Choroid plexus epithelial cell (primary cell): ENCODE results near the gene MAGOHB.
"Not testable (repeated sequence)": the region's sequence is repeated elsewhere in the genome, so short reads cannot be mapped to it uniquely, and the experiment has no call there.

Source experiments
- DNase-seq: peaks from one replicate; pipeline ENCODE4 v3.0.0-alpha.2; 2010; ENCODE audit warnings: low read depth
- H3K4me3 ChIP-seq: 2 replicates; pipeline ENCODE4 v1.5.1; 2011; ENCODE audit warnings: low read depth, mild to moderate bottlenecking, control low read depth, low read length, moderate library complexity
- CTCF ChIP-seq: conservative IDR thresholded peaks from 2 replicates; pipeline ENCODE4 v1.5.1; 2011; ENCODE audit warnings: low read depth, mild to moderate bottlenecking, control low read depth, inconsistent platforms, low read length, moderate library complexity

MAGOHB gene

GRCh38 chr12:10614056-10614370, 604 bp upstream of the MAGOHB start:
- H3K4me3 ChIP-seq: peak overlapping the region; percentile 78
- DNase-seq: peak; percentile 2
- no peak for TF ChIP-seq CTCF

GRCh38 chr12:10612984-10613348, 443 bp downstream of the MAGOHB start:
- DNase-seq: no peak
- peak overlapping the region; percentile 78 for H3K4me3 ChIP-seq

GRCh38 chr12:10612110-10612509, 1.3 kb downstream of the MAGOHB start:
- no peak for TF ChIP-seq CTCF
- no peak for DNase-seq
- no peak overlapping the region for H3K4me3 ChIP-seq

More at GRCh38 chr12:10612984-10613348, 443 bp downstream of the MAGOHB start:
- TF ChIP-seq CTCF: no peak

- not testable (repeated sequence) for DNase-seq, H3K4me3 ChIP-seq
Observed at GRCh38 chr12:10611258-10611657, 2.2 kb downstream of the MAGOHB start.

- H3K4me3 ChIP-seq: no peak overlapping the region
- TF ChIP-seq CTCF: no peak
- DNase-seq: no peak
Observed at GRCh38 chr12:10610188-10610587, 3.2 kb downstream of the MAGOHB start.

GRCh38 chr12:10607885-10608458, 5.4 kb downstream of the MAGOHB start:
- DNase-seq: peak; percentile 48
- TF ChIP-seq CTCF: peak; percentile 66
- no peak overlapping the region for H3K4me3 ChIP-seq

GRCh38 chr12:10601860-10602259, 11.5 kb downstream of the MAGOHB start:
- DNase-seq: no peak
- no peak overlapping the region for H3K4me3 ChIP-seq
- no peak for TF ChIP-seq CTCF
